EH (cell line): ENCODE results near the gene CDK3.
"Not testable (repeated sequence)": the region's sequence is repeated elsewhere in the genome, so short reads cannot be mapped to it uniquely, and the experiment has no call there.

Experiments used
- DNase-seq: peaks from one replicate; pipeline ENCODE4 v3.0.0-alpha.2; 2015; ENCODE audit warnings: low read depth

CDK3 gene

DNA sequence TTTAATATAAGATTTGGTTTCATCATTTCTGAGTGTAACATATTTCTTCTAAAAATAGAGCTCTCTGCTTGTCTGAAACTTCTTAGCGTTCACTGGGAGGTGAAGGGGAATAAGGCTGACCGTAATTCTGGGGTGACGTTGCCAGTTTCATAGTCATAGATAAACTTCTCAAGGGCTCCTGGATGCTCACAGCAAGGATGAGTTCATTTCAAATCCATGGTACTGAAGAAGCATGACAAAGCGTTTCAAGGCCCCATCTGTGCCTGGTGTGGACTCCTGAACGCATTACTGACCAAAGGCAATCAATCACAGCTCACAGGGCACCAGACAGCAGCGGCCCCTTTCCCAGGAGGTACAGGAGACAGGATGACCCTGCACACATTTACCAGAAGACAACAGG, 38.5 kb downstream of the CDK3 start:
- DNase-seq: no peak

GRCh38 chr17:76040376-76040775, 39.7 kb downstream of the CDK3 start:
- DNase-seq: no peak

DNA sequence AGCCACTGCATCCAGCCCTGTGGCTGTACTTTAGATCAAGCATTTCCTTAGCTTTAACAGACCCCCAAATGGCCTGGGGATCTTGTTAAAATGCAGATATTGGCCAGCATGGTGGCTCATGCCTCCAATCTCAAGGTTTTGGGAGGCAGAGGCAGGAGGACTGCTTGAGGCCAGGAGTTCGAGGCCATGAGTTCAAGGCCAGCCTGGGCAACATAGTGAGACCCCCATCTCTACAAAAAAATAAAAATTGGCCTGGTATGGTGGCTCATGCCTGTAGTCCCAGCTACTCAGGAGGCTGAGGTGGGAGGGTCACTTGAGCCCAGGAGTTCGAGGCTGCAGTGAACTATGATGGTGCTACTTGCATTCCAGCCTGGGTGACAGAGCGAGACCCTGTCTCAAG, 42.2 kb downstream of the CDK3 start:
- not testable (repeated sequence) for DNase-seq

DNA sequence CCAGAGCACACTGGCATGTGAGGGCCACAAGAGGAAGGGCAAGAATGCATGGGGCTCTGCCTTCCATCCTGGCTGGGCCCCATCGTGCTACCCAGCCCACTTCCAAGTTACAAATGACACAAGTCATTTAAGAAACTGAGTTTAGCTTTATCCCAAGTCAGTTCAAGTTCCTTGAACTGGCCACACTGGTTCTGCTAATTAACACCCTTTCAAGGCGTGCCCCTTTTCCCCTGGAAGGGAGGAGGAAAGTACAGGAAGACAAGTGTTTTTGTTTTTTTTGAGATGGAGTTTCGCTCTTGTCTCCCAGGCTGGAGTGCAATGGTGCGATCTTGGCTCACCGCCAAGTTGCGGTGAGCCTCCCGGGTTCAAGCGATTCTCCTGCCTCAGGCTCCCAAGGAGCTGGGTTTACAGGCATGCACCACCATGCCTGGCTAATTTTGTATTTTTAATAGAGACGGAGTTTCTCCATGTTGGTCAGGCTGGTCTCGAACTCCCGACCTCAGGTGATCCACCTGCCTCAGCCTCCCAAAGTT, 43.9 kb downstream of the CDK3 start:
- DNase-seq: not testable (repeated sequence)

DNA sequence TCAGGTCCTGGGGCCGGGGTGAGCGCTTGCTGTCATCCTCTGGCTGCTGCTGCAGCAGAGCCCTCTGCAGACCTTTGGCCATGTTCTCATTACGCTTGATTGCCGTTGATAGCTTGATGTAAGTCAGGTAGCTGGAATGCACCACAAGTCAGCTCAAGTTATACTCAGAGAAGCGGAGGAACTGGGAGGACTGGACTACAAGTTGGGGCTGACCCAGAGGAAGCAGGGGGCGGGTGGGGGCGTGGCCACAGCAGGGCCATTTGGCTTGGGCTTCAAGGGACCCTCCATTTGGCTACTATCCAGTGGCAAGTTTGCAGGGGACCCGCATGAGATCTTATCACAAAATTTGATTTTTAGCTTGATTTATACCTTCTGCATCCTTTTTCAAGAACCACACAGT, 45.4 kb downstream of the CDK3 start:
- DNase-seq: no peak

- DNase-seq: no peak
These were observed 47.5 kb downstream of the CDK3 start for GRCh38 chr17:76048025-76048605.

DNA sequence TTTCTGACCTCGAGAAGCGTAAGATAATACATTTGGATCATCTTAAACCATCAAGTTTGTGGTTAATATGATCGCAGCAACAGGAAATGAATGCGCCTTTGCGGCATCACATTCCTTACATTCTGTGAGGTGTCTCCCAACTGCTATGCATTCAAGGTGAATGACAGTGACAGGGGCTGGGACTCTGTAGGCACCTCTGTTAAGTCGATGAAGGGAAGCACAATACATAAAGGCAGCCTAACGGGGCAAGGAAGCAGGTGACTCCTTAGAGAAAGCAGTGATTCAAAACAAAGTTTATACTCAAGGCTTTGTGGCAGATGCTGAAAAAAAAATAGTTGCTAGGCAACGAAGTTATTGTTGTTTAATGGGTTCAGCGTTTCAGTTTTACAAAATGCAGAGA, 48.1 kb downstream of the CDK3 start:
- peak; percentile 70 for DNase-seq

DNA sequence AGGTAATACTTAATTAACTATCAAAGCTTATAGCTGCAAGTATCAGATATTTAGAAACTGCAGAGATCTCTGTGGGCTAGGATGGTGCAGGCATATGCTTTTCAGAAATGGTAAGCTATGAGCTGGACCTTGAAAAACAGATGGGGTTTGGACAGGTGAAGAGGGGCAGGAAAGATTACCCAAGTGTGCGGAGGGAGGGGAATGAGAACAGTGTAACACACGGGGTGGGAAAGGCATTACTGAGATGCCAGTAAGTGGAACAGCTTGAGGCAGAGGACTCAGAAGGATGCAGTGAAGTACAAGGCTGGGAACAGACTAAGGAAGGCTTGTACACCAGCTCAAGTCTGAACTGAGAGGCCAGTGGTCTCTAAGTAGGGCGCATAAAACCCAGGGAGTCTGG, 48.6 kb downstream of the CDK3 start:
- no peak for DNase-seq

DNA sequence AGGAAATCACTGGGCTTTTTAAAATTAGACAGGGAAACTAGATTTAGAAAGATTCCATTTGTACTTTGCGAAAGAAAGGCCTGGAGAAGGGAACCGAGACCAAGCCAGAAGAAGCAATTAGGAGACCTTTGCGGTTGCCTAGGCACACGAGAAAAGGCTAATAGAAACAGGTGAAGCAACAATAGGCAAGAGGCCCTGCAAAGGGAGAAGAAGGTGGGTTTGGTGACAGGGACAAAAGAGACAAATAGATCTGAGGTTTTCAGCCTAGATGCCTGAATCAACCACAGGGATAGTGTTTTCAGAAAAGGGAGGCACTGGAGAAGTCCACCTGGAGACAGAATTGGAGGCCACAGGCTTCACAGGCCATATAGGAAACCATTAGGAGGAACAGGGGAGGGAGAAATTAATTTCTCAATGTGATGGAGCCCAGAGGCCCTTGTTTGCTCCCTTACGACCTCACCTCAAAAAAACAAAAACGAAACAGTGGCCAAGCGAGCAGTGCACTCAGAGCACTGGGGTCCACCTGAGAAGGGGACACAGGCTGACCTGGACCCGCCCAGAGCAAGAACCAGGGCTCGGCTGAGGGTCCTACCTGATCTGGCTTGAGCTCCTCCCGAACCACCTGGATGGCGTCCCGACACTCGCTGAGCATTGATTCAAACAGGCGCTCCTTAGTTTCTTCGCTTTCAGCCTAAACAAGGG, 49.3 kb downstream of the CDK3 start:
- no peak for DNase-seq

- no peak for DNase-seq
These were observed 50.1 kb downstream of the CDK3 start for GRCh38 chr17:76050538-76051467.

- no peak for DNase-seq
These were observed 50.9 kb downstream of the CDK3 start for GRCh38 chr17:76051561-76051960.

- peak; percentile 69 for DNase-seq
These were observed 52.8 kb downstream of the CDK3 start for GRCh38 chr17:76053246-76054111.

DNA sequence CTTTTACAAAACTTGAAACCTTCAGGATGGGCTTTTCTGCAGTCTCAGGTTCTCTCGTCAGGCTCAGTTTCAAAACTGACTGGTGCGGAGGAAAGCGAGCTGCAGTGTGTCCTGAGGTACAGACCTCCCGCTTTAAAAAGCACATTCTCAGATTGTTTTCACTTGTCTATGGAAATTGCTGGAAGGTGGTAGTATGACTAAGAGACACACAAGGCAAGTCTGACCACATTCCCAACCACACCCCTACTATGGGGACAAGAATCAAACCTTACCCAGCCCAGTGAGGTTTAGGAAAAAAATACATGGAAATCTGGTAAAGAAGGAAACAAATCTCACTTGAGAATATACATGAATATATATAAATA, 53.4 kb downstream of the CDK3 start:
- DNase-seq: peak; percentile 30
